GM12801 (cell line): ENCODE data around the gene CLEC4F.

Source experiments
- TF ChIP-seq, protein P1 (sequence below): IDR thresholded peaks from one replicate; pipeline ENCODE4 v1.5.1; 2011; ENCODE audit warnings: control low read depth; ENCODE audit not compliant: insufficient read length; ENCODE audit errors: extremely low read depth

The CLEC4F gene

DNA sequence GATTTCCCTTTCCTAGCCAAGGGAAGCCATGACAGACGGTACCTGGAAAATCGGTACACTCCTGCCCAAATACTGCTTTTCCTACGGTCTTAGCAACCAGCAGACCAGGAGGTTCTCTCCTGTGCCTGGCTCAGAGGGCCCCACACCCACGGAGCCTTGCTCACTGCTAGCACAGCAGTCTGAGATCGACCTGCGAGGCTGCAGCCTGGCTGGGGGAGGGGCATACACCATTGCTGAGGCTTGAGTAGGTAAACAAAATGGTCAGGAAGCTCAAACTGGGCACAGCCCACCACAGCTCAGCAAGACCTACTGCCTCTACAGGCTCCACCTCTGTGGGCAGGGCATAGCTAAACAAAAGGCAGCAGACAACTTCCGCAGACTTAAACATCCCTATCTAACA, 22.0 kb upstream of the CLEC4F start:
- TF ChIP-seq, protein P1, sequence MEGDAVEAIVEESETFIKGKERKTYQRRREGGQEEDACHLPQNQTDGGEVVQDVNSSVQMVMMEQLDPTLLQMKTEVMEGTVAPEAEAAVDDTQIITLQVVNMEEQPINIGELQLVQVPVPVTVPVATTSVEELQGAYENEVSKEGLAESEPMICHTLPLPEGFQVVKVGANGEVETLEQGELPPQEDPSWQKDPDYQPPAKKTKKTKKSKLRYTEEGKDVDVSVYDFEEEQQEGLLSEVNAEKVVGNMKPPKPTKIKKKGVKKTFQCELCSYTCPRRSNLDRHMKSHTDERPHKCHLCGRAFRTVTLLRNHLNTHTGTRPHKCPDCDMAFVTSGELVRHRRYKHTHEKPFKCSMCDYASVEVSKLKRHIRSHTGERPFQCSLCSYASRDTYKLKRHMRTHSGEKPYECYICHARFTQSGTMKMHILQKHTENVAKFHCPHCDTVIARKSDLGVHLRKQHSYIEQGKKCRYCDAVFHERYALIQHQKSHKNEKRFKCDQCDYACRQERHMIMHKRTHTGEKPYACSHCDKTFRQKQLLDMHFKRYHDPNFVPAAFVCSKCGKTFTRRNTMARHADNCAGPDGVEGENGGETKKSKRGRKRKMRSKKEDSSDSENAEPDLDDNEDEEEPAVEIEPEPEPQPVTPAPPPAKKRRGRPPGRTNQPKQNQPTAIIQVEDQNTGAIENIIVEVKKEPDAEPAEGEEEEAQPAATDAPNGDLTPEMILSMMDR, result no peak

DNA sequence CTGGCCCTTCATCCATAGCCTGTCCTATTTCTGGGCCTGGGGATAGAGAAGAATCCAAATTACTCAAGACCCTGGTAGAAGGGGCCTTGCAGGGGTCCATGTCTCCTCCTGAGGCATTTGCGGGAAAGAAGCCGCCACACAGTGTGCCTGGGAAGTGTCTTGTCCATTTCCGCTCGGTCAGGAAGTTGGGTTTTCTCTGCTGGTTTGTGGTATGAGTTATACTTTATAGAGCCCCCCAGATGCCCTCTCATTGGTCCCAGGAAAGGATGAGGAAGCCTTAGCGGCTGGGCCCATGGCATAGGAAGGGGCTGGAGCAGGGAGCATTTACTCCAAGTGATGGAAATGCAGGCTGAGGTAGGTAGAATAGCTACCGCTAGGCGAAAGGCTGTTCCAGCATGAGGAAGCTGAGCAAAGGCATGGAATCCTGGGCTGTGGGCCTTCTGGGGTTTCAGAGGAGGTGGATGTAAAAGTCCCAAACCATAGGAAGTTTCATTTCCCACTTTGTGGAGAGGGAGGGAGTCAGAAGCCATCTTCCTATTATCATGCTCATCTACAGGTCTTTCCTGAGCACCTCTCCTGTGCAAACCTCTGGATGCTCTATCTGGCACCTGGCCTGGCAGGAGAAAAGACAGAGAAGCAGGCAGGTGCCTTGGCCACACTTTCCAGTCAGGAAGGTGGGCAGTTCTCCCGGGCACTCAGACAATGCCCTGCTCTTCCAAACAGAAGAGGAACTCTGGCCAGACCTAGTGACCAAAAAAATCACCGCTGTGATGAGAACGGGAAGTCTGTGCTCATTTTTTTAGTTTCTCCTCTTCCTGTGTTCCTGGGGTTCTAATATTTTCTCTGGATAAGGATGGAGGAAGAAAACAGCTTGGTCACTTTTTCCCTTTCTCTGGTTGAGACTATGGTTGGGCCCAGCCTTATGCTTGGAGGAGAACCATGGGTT, 17.9 kb upstream of the CLEC4F start:
- TF ChIP-seq, protein P1, result no peak

DNA sequence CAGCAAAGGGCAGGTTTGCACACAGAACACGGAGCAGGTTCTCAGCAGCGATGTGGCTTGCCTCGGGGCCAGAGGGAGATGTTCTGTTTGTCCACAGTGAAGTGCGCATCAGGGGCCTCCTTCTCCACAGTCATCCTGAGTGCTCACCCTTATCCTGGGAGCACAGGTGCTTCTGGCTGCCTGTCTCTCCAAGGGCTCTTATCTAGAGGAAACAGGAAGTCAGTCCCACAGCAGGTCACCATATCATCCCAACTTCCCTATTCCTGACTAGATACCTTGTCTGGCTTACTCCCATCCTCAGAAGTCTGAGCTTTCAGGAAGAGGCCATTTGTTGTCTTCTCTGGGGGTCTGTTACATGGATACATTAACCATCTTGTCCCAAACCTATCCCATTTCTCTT, 15.2 kb upstream of the CLEC4F start, which contains the start of gene CD207:
CD207 (minus strand) TSS at position 174 of the 400 bp plus-strand sequence; CDS start at position 134, 40 bp downstream.
- TF ChIP-seq, protein P1, result no peak

DNA sequence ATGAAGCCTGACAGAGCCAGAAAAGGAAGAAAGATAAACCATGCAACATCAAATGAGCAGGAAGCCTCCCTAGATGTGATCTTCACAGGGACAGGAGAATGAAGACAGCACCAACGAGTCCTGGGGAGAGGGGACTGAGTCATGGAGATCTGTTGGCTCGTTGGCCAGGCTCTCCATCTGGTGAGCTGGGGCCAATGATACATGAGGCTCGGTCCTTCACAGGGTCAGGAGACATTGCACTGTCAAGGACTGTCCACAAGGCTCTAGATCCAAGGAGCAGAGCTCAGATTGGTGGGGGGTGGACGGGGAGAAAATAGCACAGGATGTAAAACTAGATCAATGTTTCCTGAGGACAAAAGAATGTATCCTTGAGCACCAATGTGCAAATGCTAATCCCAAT, 14.5 kb upstream of the CLEC4F start:
- TF ChIP-seq, protein P1, result no peak

DNA sequence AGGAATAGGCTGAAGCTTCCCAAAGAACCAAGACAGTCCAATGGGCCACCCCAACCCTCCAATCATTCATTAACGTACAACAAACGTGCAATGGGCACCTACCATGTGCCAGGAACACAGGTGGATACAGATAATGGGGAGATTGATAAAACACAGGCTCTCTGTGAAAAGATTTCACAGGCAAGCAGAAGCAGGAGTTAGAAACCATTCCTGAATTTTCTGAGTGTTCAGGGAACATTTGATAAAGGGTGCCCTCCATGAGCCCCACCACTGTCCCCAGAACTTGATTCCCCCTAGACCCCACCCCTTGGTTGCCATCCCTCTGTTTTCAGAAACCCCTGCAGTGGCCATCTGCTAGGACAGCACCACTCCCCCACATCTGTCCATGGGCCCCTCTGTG, 13.7 kb upstream of the CLEC4F start:
- TF ChIP-seq, protein P1, result no peak

DNA sequence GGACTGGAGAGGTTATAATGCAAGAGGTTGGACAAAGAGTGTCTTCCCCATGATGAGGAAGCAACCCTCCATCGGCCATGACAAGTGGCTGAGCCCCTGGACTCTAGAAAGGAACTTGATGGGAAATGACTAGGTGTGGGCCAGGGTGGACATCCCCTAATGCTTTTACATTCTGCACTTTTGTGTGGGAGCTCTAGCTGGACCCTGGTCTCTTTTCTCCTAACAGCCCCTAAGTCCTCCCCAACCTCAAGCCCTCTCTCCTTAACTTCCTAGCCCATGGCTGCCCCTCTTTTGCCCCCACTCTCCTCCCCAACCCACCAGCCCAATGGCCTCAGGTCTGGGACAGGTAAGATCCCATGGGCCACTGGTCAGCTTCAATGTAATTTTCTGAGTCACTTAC, 12.8 kb upstream of the CLEC4F start:
- TF ChIP-seq, protein P1, result no peak

DNA sequence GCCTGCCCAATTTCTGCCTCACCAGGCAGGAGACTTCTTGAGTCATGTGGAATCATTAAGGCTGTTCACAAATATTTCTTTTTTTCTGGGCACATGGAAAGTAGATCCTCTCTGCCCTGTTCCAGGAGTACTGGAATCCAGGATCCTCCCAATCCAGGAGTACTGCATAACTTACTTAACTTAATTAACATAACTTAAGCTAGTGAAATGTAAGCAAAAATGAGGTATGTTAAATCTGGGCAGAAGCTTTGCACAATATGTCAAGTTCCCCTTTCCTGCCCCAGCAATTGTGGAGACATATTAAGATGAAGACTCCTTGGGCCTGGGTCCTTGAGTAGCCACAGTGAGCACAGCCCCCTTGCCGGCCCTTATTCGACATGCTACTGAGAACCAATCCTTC, 12.0 kb upstream of the CLEC4F start:
- TF ChIP-seq, protein P1, result no peak
